OCI-LY1 (cell line): Measurements from ENCODE around the gene ITGA4.

Source experiments
- H2AFZ ChIP-seq: fragments of 200-600 bp; sonication (generic), shearing (Covaris generic); 2 replicates; pipeline ENCODE4 v1.6.0; 2014; ENCODE audit warnings: antibody characterized with exemption, mild to moderate bottlenecking, low read length
- H3F3A ChIP-seq: fragments of 200-600 bp; sonication (generic), shearing (Covaris generic); 2 replicates; pipeline ENCODE4 v1.6.0; 2014; ENCODE audit warnings: mild to moderate bottlenecking, antibody characterized with exemption, low read length, moderate library complexity; ENCODE audit not compliant: insufficient read depth
- H3K27ac ChIP-seq: fragments of 200-600 bp; sonication (generic); 2 replicates; pipeline ENCODE4 v1.5.1; 2014; ENCODE audit warnings: low read length, mixed run types, mild to moderate bottlenecking, low read depth; ENCODE audit not compliant: poor library complexity, severe bottlenecking
- H3K27me3 ChIP-seq: fragments of 200-600 bp; sonication (generic); 2 replicates; pipeline ENCODE4 v1.6.0; 2014; ENCODE audit warnings: antibody characterized with exemption, mild to moderate bottlenecking, low read length, moderate library complexity; ENCODE audit not compliant: insufficient read depth
- H3K36me3 ChIP-seq: fragments of 200-600 bp; sonication (generic); 2 replicates; pipeline ENCODE4 v1.6.1; 2014; ENCODE audit warnings: mild to moderate bottlenecking, antibody characterized with exemption, low read length, moderate library complexity, mixed read lengths; ENCODE audit not compliant: insufficient read depth
- H3K4me1 ChIP-seq: fragments of 200-600 bp; sonication (generic); 2 replicates; pipeline ENCODE4 v1.5.1; 2014; ENCODE audit warnings: mild to moderate bottlenecking, low read length, moderate library complexity; ENCODE audit not compliant: insufficient read depth, severe bottlenecking
- H3K4me2 ChIP-seq: fragments of 200-600 bp; sonication (generic), shearing (Covaris generic); 2 replicates; pipeline ENCODE4 v1.6.1; 2014; ENCODE audit warnings: low read length
- H3K4me3 ChIP-seq: fragments of 200-600 bp; sonication (generic); 2 replicates; pipeline ENCODE4 v1.5.1; 2014; ENCODE audit warnings: low read length, low read depth, mild to moderate bottlenecking, mixed read lengths; ENCODE audit not compliant: poor library complexity, severe bottlenecking
- H3K79me2 ChIP-seq: fragments of 200-600 bp; shearing (Covaris generic); 2 replicates; pipeline ENCODE4 v1.6.1; 2016; ENCODE audit warnings: mixed run types, low read length, mixed read lengths; ENCODE audit not compliant: insufficient read depth
- H3K9ac ChIP-seq: fragments of 200-600 bp; sonication (generic), shearing (Covaris generic); 2 replicates; pipeline ENCODE4 v1.6.1; 2014; ENCODE audit warnings: mild to moderate bottlenecking, low read length, mixed read lengths
- H3K9me2 ChIP-seq: fragments of 200-600 bp; sonication (generic), shearing (Covaris generic); 2 replicates; pipeline ENCODE4 v1.6.1; 2014; ENCODE audit warnings: low read depth, mild to moderate bottlenecking, low read length, mixed read lengths
- H3K9me3 ChIP-seq: fragments of 200-600 bp; shearing (Covaris generic); 2 replicates; pipeline ENCODE4 v1.6.1; 2014; ENCODE audit warnings: low read length, mixed read lengths
- H4K20me1 ChIP-seq: fragments of 200-600 bp; sonication (generic), shearing (Covaris generic); 2 replicates; pipeline ENCODE4 v1.6.0; 2016; ENCODE audit warnings: mild to moderate bottlenecking, low read length; ENCODE audit not compliant: insufficient read depth
- CTCF ChIP-seq: fragments of 200-600 bp; sonication (generic), shearing (Covaris generic); IDR thresholded peaks from 2 replicates; pipeline ENCODE4 v1.5.1; 2017; ENCODE audit warnings: mild to moderate bottlenecking, antibody characterized with exemption, low read length, moderate library complexity, mixed read lengths
- EZH2 ChIP-seq: fragments of 200-600 bp; sonication (generic), shearing (Covaris generic); IDR thresholded peaks from 2 replicates; pipeline ENCODE4 v1.8.0; 2017; ENCODE audit warnings: borderline replicate concordance, mixed run types, mild to moderate bottlenecking, antibody characterized with exemption, low read length, moderate library complexity, mixed read lengths

ITGA4 gene

GRCh38 chr2:181483211-181483610 lies 26.0 kb downstream of the ITGA4 start:
- TF ChIP-seq CTCF (no peak), EZH2 (no peak)
- no peaks in the 10 kb centered on the region for H4K20me1 ChIP-seq
- H3K4me2 ChIP-seq: no peak overlapping the region
- no peak overlapping the region for H3K4me3 ChIP-seq
- no peaks in the 10 kb centered on the region for H3K27me3 ChIP-seq
- no peaks in the 10 kb centered on the region for H3K4me1 ChIP-seq
- no peak overlapping the region for H3K27ac ChIP-seq
- peaks cover 88% of the 10 kb centered on the region for H3K36me3 ChIP-seq
- no peak overlapping the region for H2AFZ ChIP-seq
- no peaks in the 10 kb centered on the region for H3K9me3 ChIP-seq
- no peak overlapping the region for H3K9ac ChIP-seq
- H3K9me2 ChIP-seq: no peaks in the 10 kb centered on the region
- no peaks in the 10 kb centered on the region for H3K79me2 ChIP-seq
- H3F3A ChIP-seq: no peaks in the 10 kb centered on the region

DNA sequence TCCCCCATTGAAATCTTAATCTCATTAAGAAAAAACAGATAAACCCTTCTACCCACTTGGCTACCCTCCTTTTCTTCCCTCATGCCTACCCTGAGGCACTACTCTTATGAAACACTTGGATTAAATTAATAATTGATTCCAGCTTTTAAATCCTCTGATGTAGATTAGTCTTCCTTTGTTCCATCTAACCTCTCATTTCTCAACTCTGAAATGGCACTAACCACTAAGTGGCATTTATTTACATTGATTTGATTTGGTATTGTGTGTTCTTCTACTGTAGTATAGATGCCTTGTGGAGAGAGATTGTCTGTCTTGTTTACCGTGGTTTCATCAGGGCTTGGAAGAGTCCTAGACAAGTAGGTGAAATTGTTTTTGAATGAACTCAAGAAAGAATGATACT lies 26.7 kb downstream of the ITGA4 start:
- TF ChIP-seq EZH2 (no peak), CTCF (no peak)
- Histone ChIP-seq H3K27ac (no peak overlapping the region), H3K4me3 (no peak overlapping the region), H3F3A (no peaks in the 10 kb centered on the region), H3K4me1 (no peaks in the 10 kb centered on the region), H3K9me2 (no peaks in the 10 kb centered on the region), H3K79me2 (no peaks in the 10 kb centered on the region), H3K9ac (no peak overlapping the region), H3K27me3 (no peaks in the 10 kb centered on the region), H3K9me3 (no peaks in the 10 kb centered on the region), H3K4me2 (no peak overlapping the region), H2AFZ (no peak overlapping the region), H3K36me3 (peaks cover 90% of the 10 kb centered on the region), H4K20me1 (no peaks in the 10 kb centered on the region)

- peaks cover 94% of the 10 kb centered on the region for H3K36me3 ChIP-seq
- no peaks in the 10 kb centered on the region for H3K4me1 ChIP-seq
- TF ChIP-seq EZH2 (no peak), CTCF (no peak)
- H3K27ac ChIP-seq: no peak overlapping the region
- H4K20me1 ChIP-seq: no peaks in the 10 kb centered on the region
- no peaks in the 10 kb centered on the region for H3F3A ChIP-seq
- H3K27me3 ChIP-seq: no peaks in the 10 kb centered on the region
- no peaks in the 10 kb centered on the region for H3K9me2 ChIP-seq
- no peak overlapping the region for H3K4me2 ChIP-seq
- H3K9ac ChIP-seq: no peak overlapping the region
- no peak overlapping the region for H2AFZ ChIP-seq
- no peak overlapping the region for H3K4me3 ChIP-seq
- H3K79me2 ChIP-seq: no peaks in the 10 kb centered on the region
- H3K9me3 ChIP-seq: no peaks in the 10 kb centered on the region
Measured at GRCh38 chr2:181484851-181485637, 27.9 kb downstream of the ITGA4 start.
